Glutamatergic neuron (in vitro differentiated cells): ENCODE data around the gene S100A2. TPM values are rescaled to one million over a fixed set of nuclear protein-coding genes. Genes with fewer than 3 reads are reported as not detected.

Experiments
- DNase-seq: peaks from one replicate; pipeline ENCODE4 v3.0.0; 2022
- H3K27ac Mint-ChIP-seq: one replicate; pipeline ENCODE4 v1.8.0; 2020; ENCODE audit warnings: mild to moderate bottlenecking, mixed read lengths, inconsistent platforms; ENCODE audit not compliant: unreplicated experiment
- H3K27me3 Mint-ChIP-seq: one replicate; pipeline ENCODE4 v1.8.0; 2020; ENCODE audit warnings: mild to moderate bottlenecking, moderate library complexity, mixed read lengths, inconsistent platforms; ENCODE audit not compliant: unreplicated experiment
- H3K36me3 Mint-ChIP-seq: one replicate; pipeline ENCODE4 v1.8.0; 2020; ENCODE audit warnings: mild to moderate bottlenecking, mixed read lengths, inconsistent platforms; ENCODE audit not compliant: unreplicated experiment
- H3K4me1 Mint-ChIP-seq: one replicate; pipeline ENCODE4 v1.8.0; 2020; ENCODE audit warnings: mild to moderate bottlenecking, low read depth, mixed read lengths, inconsistent platforms; ENCODE audit not compliant: unreplicated experiment
- H3K4me3 Mint-ChIP-seq: one replicate; pipeline ENCODE4 v1.8.0; 2020; ENCODE audit warnings: mild to moderate bottlenecking, mixed read lengths, inconsistent platforms; ENCODE audit not compliant: unreplicated experiment
- H3K9me3 Mint-ChIP-seq: one replicate; pipeline ENCODE4 v1.8.0; 2020; ENCODE audit warnings: mild to moderate bottlenecking, moderate library complexity, mixed read lengths, inconsistent platforms; ENCODE audit not compliant: unreplicated experiment
- total RNA-seq: library from RNA; stranded (reverse); fragmentation: NEBNext Ultra II Directional; extraction: Animal tissue kit (Norgen Biotek cat#: 25700); gene quantifications from one replicate; pipeline ENCODE4 v1.2.1, GENCODE V29; 2021; ENCODE audit not compliant: unreplicated experiment
- TF ChIP-seq, protein P1 (sequence below): fragments of 200-600 bp; sonication (generic); IDR thresholded peaks from one replicate; pipeline ENCODE4 v1.5.0; 2021; ENCODE audit not compliant: partially characterized antibody, unreplicated experiment

Gene S100A2
- total RNA-seq, 1 donor from 2014 or later = 1.1 TPM

- Mint-ChIP-seq H3K27ac (no peak overlapping the region), H3K9me3 (peaks cover 2% of the 10 kb centered on the region), H3K27me3 (peaks cover 7% of the 10 kb centered on the region), H3K36me3 (no peaks in the 10 kb centered on the region), H3K4me3 (no peak overlapping the region), H3K4me1 (peaks cover 9% of the 10 kb centered on the region)
- TF ChIP-seq, protein P1, sequence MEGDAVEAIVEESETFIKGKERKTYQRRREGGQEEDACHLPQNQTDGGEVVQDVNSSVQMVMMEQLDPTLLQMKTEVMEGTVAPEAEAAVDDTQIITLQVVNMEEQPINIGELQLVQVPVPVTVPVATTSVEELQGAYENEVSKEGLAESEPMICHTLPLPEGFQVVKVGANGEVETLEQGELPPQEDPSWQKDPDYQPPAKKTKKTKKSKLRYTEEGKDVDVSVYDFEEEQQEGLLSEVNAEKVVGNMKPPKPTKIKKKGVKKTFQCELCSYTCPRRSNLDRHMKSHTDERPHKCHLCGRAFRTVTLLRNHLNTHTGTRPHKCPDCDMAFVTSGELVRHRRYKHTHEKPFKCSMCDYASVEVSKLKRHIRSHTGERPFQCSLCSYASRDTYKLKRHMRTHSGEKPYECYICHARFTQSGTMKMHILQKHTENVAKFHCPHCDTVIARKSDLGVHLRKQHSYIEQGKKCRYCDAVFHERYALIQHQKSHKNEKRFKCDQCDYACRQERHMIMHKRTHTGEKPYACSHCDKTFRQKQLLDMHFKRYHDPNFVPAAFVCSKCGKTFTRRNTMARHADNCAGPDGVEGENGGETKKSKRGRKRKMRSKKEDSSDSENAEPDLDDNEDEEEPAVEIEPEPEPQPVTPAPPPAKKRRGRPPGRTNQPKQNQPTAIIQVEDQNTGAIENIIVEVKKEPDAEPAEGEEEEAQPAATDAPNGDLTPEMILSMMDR = no peak
- no peak for DNase-seq
Measured at GRCh38 chr1:153553096-153553495, 12.5 kb downstream of the S100A2 start.

- peaks cover 2% of the 10 kb centered on the region for H3K9me3 Mint-ChIP-seq
- no peaks in the 10 kb centered on the region for H3K36me3 Mint-ChIP-seq
- no peak for DNase-seq
- no peak overlapping the region for H3K27ac Mint-ChIP-seq
- peaks cover 7% of the 10 kb centered on the region for H3K27me3 Mint-ChIP-seq
- no peak overlapping the region for H3K4me3 Mint-ChIP-seq
- peaks cover 9% of the 10 kb centered on the region for H3K4me1 Mint-ChIP-seq
- TF ChIP-seq, protein P1 = no peak
Measured at GRCh38 chr1:153552335-153552734, 13.3 kb downstream of the S100A2 start.

- Mint-ChIP-seq H3K4me1 (peaks cover 9% of the 10 kb centered on the region), H3K4me3 (no peak overlapping the region), H3K36me3 (no peaks in the 10 kb centered on the region), H3K27me3 (peaks cover 7% of the 10 kb centered on the region), H3K27ac (no peak overlapping the region), H3K9me3 (peaks cover 6% of the 10 kb centered on the region)
- DNase-seq = no peak
- TF ChIP-seq, protein P1 = no peak
Measured at GRCh38 chr1:153550827-153551500, 14.7 kb downstream of the S100A2 start.

- H3K4me3 Mint-ChIP-seq = no peak overlapping the region
- H3K27ac Mint-ChIP-seq = no peak overlapping the region
- DNase-seq = no peak
- H3K27me3 Mint-ChIP-seq = peaks cover 9% of the 10 kb centered on the region
- no peaks in the 10 kb centered on the region for H3K36me3 Mint-ChIP-seq
- peaks cover 6% of the 10 kb centered on the region for H3K9me3 Mint-ChIP-seq
- peaks cover 11% of the 10 kb centered on the region for H3K4me1 Mint-ChIP-seq
- TF ChIP-seq, protein P1 = no peak
Measured at GRCh38 chr1:153550398-153550758, 15.3 kb downstream of the S100A2 start.

GRCh38 chr1:153549741-153550397, 15.8 kb downstream of the S100A2 start:
- DNase-seq = no peak
- TF ChIP-seq, protein P1 = no peak
- H3K9me3 Mint-ChIP-seq = peaks cover 6% of the 10 kb centered on the region
- H3K36me3 Mint-ChIP-seq = no peaks in the 10 kb centered on the region
- no peak overlapping the region for H3K4me3 Mint-ChIP-seq
- H3K27me3 Mint-ChIP-seq = peaks cover 10% of the 10 kb centered on the region
- peaks cover 16% of the 10 kb centered on the region for H3K4me1 Mint-ChIP-seq
- no peak overlapping the region for H3K27ac Mint-ChIP-seq
